Measurements from ENCODE around the gene FHL2. TPM values are rescaled to one million over a fixed set of nuclear protein-coding genes. Genes with fewer than 3 reads are reported as not detected.
A peak's percentile ranks its signal among the peaks of the same experiment; 100 is the strongest.

The FHL2 gene
- total and polyA plus RNA-seq, 9 of the 15 experiments (the other 6 are each of a cell fraction or from before 2014, with no cell fraction given), result 7.5 to 33.1 (median 23.9) TPM

- 0 out of 2 replicates have a peak, but pooled peaks have one; percentile 19 for TF ChIP-seq ZBTB7A (IDR thresholded peaks at IDR 0.05; ENCODE audit: borderline replicate concordance, control insufficient read depth, low read depth, low read length)
- no peak; the same call in 1 of the 2 replicates for TF ChIP-seq SMARCA4 (IDR thresholded peaks at IDR 0.05)
- no peak for TF ChIP-seq ZNF444 (CRISPR knock-in tag; IDR thresholded peaks at IDR 0.05)
- no peak for TF ChIP-seq SMAD1 (IDR thresholded peaks at IDR 0.05; ENCODE audit: low read depth, low read length, partially characterized antibody)
- TF ChIP-seq SREBF2 (CRISPR knock-in tag; IDR thresholded peaks at IDR 0.05), result no peak
- no peak for TF ChIP-seq TBP (optimal IDR thresholded peaks at IDR 0.05; ENCODE audit: low read depth, low read length)
- no peak for TF ChIP-seq TAF7 (tag; IDR thresholded peaks at IDR 0.05)
- TF ChIP-seq SP1 (CRISPR knock-in tag; IDR thresholded peaks at IDR 0.05), result no peak
- no peak for TF ChIP-seq MAFF (IDR thresholded peaks at IDR 0.05; ENCODE audit: low read length)
- no peak for TF ChIP-seq FOXP4 (CRISPR knock-in tag; IDR thresholded peaks at IDR 0.05; ENCODE audit: borderline replicate concordance)
- TF ChIP-seq KLF13 (tag; IDR thresholded peaks at IDR 0.05; ENCODE audit: borderline replicate concordance, low read depth), result no peak
- TF ChIP-seq ZNF324 (CRISPR knock-in tag; IDR thresholded peaks at IDR 0.05), result no peak
- no peak for TF ChIP-seq E4F1 (CRISPR knock-in tag; IDR thresholded peaks at IDR 0.05; ENCODE audit: borderline replicate concordance)
- no peak for TF ChIP-seq RFX5 (IDR thresholded peaks at IDR 0.05; ENCODE audit: low read depth, low read length)
- TF ChIP-seq BRF2 (IDR thresholded peaks at IDR 0.05; ENCODE audit: borderline replicate concordance, insufficient read depth, insufficient read length), result no peak
- TF ChIP-seq GTF2B (IDR thresholded peaks at IDR 0.05; ENCODE audit: extremely low read depth, insufficient read length), result no peak
- TF ChIP-seq PREB (CRISPR knock-in tag; IDR thresholded peaks at IDR 0.05), result no peak
- TF ChIP-seq MTA1 (IDR thresholded peaks at IDR 0.05; ENCODE audit: borderline replicate concordance), result no peak
- no peak for TF ChIP-seq CGGBP1 (CRISPR knock-in tag; IDR thresholded peaks at IDR 0.05)
These were observed 39.5 kb upstream of the FHL2 start (continued) for GRCh38 chr2:105438104-105438929.
